ENCODE results near the gene KLK2.

The KLK2 gene

DNA sequence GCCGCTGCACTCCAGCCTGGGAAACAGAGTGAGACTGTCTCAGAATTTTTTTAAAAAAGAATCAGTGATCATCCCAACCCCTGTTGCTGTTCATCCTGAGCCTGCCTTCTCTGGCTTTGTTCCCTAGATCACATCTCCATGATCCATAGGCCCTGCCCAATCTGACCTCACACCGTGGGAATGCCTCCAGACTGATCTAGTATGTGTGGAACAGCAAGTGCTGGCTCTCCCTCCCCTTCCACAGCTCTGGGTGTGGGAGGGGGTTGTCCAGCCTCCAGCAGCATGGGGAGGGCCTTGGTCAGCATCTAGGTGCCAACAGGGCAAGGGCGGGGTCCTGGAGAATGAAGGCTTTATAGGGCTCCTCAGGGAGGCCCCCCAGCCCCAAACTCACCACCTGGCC, at the start of gene KLK2:
Gene KLK2, plus strand, starts transcription at position 384 of the 400 bp plus-strand sequence. CDS start 35 bp downstream, outside the sequence.
- TF ChIP-seq, protein P1, sequence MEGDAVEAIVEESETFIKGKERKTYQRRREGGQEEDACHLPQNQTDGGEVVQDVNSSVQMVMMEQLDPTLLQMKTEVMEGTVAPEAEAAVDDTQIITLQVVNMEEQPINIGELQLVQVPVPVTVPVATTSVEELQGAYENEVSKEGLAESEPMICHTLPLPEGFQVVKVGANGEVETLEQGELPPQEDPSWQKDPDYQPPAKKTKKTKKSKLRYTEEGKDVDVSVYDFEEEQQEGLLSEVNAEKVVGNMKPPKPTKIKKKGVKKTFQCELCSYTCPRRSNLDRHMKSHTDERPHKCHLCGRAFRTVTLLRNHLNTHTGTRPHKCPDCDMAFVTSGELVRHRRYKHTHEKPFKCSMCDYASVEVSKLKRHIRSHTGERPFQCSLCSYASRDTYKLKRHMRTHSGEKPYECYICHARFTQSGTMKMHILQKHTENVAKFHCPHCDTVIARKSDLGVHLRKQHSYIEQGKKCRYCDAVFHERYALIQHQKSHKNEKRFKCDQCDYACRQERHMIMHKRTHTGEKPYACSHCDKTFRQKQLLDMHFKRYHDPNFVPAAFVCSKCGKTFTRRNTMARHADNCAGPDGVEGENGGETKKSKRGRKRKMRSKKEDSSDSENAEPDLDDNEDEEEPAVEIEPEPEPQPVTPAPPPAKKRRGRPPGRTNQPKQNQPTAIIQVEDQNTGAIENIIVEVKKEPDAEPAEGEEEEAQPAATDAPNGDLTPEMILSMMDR (IDR thresholded peaks at IDR 0.05; ENCODE audit: extremely low read depth, insufficient read depth, missing control alignments), result no peak
- in situ Hi-C loops (cut with MboI; ENCODE audit: low pct_unique_long_range_greater_than_20kb, low sequenced_read_pairs, unreplicated experiment), result no loop called here
- DNase-seq (ENCODE audit: low spot score), result no peak

DNA sequence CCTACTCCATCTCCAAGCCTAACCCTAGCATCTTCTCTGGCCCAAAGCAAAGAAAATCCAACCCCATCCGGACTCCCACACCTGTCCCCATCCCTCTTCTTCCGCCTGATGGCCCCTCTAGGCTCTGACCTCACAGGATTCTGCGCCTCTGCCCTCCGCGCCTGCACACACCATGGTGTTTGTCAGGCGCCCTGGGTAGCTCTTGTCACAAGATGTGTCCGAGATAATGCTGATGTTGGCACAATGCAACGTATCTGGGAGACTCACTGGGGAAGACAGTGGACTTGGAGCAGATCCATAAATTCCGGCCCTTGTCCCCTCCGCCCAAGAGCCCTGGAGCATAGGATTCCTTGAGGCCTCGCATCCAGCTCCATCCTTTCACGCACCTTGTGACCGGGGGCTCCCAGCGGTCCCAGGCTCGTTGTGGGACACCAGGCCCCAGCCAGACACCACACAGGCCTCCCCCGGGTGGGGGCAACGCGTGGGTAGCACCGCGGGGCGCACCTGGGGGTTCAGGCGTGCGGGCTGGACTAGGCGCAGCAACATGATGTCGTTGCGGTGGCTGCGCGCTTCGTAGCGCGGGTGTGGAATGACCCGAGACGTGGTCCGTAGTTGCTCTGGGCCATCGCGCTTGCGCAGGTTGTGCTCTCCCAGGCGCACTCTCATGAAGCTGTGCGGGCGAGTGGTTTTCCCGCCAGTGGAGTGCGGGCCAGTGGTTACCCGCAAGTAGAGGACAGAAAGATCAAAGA, 46.6 kb upstream of the KLK2 start:
- DNase-seq (ENCODE audit: low spot score), result no peak
- in situ Hi-C loops (cut with MboI; ENCODE audit: low pct_unique_long_range_greater_than_20kb, low sequenced_read_pairs, unreplicated experiment), result no loop called here
- TF ChIP-seq, protein P1 (IDR thresholded peaks at IDR 0.05; ENCODE audit: extremely low read depth, insufficient read depth, missing control alignments), result no peak

DNA sequence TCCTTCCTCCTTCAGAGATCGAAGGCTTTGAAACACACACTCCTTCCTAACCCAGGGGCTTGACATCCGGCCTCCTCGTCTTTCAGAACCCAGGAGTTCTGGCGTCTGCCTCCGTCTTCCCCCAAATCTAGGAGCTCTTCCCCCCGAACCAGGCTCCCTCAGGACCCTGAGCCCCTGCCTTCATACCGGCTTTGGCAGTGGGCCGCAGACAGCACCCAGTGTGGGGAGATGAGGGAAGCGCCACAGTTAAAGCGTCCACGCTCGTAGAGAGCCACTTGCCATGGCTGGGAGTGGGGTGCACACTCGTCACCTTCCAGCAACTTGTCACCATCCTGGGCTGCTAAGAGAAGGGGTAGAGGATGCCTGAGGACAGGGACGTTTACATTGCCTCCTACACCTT, 45.8 kb upstream of the KLK2 start:
- DNase-seq (ENCODE audit: low spot score), result no peak
- TF ChIP-seq, protein P1 (IDR thresholded peaks at IDR 0.05; ENCODE audit: extremely low read depth, insufficient read depth, missing control alignments), result no peak
- in situ Hi-C loops (cut with MboI; ENCODE audit: low pct_unique_long_range_greater_than_20kb, low sequenced_read_pairs, unreplicated experiment), result no loop called here

DNA sequence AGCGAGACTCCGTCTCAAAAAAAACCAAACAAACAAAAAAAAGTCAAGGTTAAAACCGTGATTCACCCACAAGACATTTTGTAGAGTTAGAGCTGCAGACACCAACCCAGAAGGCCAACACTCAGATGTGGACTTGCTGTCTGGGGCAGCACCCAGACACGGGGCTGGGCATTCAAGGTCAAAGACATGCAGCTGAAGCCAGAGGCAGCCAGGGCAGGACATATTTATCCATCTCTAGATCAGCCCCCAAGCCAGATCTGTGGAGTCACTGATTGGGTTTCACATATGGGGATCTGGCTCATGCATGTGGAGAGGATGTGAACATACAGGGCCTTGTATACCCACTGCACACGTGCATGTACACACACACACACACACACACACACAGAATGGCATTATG, 43.4 kb upstream of the KLK2 start:
- no peak for DNase-seq (ENCODE audit: low spot score)
- in situ Hi-C loops (cut with MboI; ENCODE audit: low pct_unique_long_range_greater_than_20kb, low sequenced_read_pairs, unreplicated experiment), result no loop called here
- TF ChIP-seq, protein P1 (IDR thresholded peaks at IDR 0.05; ENCODE audit: extremely low read depth, insufficient read depth, missing control alignments), result no peak

DNA sequence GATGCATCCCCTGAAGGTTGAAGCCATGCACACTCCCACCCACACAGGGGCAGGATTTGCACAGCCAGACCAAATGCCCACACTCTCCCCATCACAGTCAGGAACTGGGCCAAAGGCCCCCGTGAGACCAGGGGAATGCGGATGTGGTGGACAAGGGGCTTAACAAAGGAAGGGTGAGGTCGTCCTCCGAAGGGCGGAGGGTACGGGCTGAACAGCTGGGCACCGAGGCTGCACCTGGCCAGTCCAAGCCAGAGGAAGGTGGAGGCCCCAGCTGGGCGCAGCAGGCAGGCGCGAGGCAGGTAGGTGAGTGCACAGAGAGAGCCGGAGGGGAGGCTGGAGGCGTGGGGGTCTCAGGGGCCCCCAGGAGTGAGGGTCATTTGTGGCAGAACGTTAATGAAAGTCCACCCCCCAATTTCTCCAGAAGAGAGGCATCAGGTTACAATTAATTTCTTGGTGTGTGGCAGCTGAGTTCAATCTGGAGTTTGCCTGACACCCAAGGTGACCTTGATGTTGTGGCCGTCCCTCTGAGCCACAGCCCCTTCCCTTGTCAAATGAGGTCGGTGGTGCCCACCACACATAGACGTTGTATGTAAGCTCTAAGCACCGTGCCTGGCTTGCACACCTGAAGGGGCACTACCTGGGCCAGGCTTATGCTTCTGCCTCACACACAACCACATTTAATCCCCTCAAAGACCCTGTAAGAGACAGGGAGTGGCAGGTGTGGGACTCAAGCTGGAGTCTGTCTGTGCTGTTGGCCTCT, 42.8 kb upstream of the KLK2 start:
- in situ Hi-C loops (cut with MboI; ENCODE audit: low pct_unique_long_range_greater_than_20kb, low sequenced_read_pairs, unreplicated experiment), result no loop called here
- TF ChIP-seq, protein P1 (IDR thresholded peaks at IDR 0.05; ENCODE audit: extremely low read depth, insufficient read depth, missing control alignments), result no peak

DNA sequence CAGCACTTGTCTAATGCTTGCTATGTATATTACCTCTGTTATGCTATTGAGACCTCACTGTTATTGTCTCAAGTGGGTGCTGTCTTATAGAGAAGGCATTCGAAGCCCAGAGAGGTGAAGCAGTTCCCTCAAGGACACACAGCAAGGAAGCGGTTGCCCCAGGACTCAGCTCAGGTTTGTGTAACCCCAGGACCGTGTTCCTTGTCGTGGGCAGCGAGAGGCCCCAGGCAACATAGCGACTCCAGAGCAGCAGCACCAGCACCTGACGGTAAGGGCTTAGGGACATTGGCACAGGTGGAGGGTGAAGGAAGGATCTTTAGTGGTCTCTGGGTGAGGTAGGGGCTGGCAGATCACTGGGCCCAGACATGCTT, 42.2 kb upstream of the KLK2 start:
- in situ Hi-C loops (cut with MboI; ENCODE audit: low pct_unique_long_range_greater_than_20kb, low sequenced_read_pairs, unreplicated experiment), result no loop called here
- no peak for DNase-seq (ENCODE audit: low spot score)
- TF ChIP-seq, protein P1 (IDR thresholded peaks at IDR 0.05; ENCODE audit: extremely low read depth, insufficient read depth, missing control alignments), result no peak

More for the DNA sequence above, 42.8 kb upstream of the KLK2 start:
- no peak for DNase-seq (ENCODE audit: low spot score)
